CD4-positive, alpha-beta T cell treated with Interleukin-15 for 1 hour (primary cell): ENCODE results near the gene DNMT1.
"Not testable (repeated sequence)": the region's sequence is repeated elsewhere in the genome, so short reads cannot be mapped to it uniquely, and the experiment has no call there.

Experiments
- DNase-seq: peaks from one replicate; pipeline ENCODE4 v3.0.0-alpha.2; 2020

Gene DNMT1

GRCh38 chr19:10220695-10221094, 25.9 kb upstream of the DNMT1 start:
- no peak for DNase-seq

GRCh38 chr19:10219678-10220077, 24.9 kb upstream of the DNMT1 start:
- DNase-seq, result peak; percentile 39

GRCh38 chr19:10217085-10217484, 22.3 kb upstream of the DNMT1 start:
- DNase-seq, result no peak

GRCh38 chr19:10214784-10215183, 20.0 kb upstream of the DNMT1 start:
- DNase-seq, result no peak

GRCh38 chr19:10211691-10212090, 16.9 kb upstream of the DNMT1 start:
- no peak for DNase-seq

- DNase-seq, result no peak
Measured at GRCh38 chr19:10211061-10211460, 16.3 kb upstream of the DNMT1 start.

- no peak for DNase-seq
Measured at GRCh38 chr19:10209315-10209714, 14.6 kb upstream of the DNMT1 start.

- no peak for DNase-seq
Measured at GRCh38 chr19:10207026-10207425, 12.3 kb upstream of the DNMT1 start.

GRCh38 chr19:10206226-10206885, 11.6 kb upstream of the DNMT1 start:
- no peak for DNase-seq

GRCh38 chr19:10205636-10206035, 10.9 kb upstream of the DNMT1 start:
- DNase-seq, result no peak

- no peak for DNase-seq
Measured at GRCh38 chr19:10203686-10204085, 8.9 kb upstream of the DNMT1 start.

- DNase-seq, result no peak
Measured at GRCh38 chr19:10201176-10201575, 6.4 kb upstream of the DNMT1 start.

- not testable (repeated sequence) for DNase-seq
Measured at GRCh38 chr19:10200101-10200500, 5.3 kb upstream of the DNMT1 start.

- DNase-seq, result not testable (repeated sequence)
Measured at GRCh38 chr19:10198889-10199644, 4.3 kb upstream of the DNMT1 start.

GRCh38 chr19:10195199-10195519, 406 bp upstream of the DNMT1 start:
- DNase-seq, result no peak

GRCh38 chr19:10193790-10194499, 808 bp downstream of the DNMT1 start:
- DNase-seq, result no peak

- DNase-seq, result no peak
Measured at GRCh38 chr19:10192922-10193321, 1.8 kb downstream of the DNMT1 start.

- DNase-seq, result no peak
Measured at GRCh38 chr19:10191347-10191746, 3.4 kb downstream of the DNMT1 start.

GRCh38 chr19:10190026-10190425, 4.7 kb downstream of the DNMT1 start:
- DNase-seq, result no peak

GRCh38 chr19:10189616-10190015, 5.1 kb downstream of the DNMT1 start:
- no peak for DNase-seq

- no peak for DNase-seq
Measured at GRCh38 chr19:10187315-10187714, 7.4 kb downstream of the DNMT1 start.

- no peak for DNase-seq
Measured at GRCh38 chr19:10184636-10185035, 10.1 kb downstream of the DNMT1 start.

- no peak for DNase-seq
Measured at GRCh38 chr19:10183926-10184325, 10.8 kb downstream of the DNMT1 start.

GRCh38 chr19:10182847-10183246, 11.9 kb downstream of the DNMT1 start:
- DNase-seq, result no peak
